Measurements from ENCODE around the gene CASP10. TPM values are rescaled to one million over a fixed set of nuclear protein-coding genes. Genes with fewer than 3 reads are reported as not detected.
A peak's percentile ranks its signal among the peaks of the same experiment; 100 is the strongest.

The CASP10 gene
- total RNA-seq, 1 donor from 2014 or later, result 36.1 TPM

DNA sequence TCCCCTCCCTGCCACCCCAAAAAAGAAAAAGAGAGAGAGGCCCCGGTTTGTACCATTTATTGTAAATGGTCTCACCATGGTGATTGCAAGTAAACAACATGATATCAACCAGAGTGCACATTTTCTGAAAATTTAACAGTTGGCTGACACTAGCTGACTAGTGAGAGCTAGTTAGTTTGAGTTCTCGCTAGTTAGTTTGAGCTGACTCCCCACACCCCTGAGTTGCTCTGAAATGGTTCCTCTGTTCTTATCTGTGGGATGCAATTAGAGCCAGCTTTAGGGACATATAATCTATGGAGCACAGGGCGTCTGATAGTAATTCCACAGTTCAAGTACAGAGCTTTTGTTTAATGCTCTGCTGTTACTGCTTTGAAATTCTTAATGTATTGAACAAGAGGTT lies 13.1 kb downstream of the CASP10 start:
- DNase-seq (ENCODE audit: low read depth in 2 of 2), result no peak

DNA sequence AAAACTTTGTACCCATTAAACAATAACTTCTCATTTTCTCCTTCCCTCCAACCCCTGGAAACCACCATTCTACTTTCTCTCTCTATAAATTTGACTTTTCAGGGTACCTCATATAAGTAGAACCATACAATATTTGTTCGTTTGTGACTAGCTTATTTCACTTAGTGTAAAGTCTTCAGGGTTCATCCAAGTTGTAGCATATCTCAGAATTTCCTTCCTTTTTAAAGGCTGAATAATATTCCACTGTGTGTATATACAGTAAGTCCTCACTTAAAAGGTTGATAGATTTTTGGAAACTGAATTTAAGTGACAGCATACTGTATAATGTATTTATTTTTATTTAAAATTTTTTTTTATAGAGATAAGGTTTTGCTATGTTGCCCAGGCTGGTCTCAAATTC lies 13.9 kb downstream of the CASP10 start:
- no peak for DNase-seq (ENCODE audit: low read depth in 2 of 2)

DNA sequence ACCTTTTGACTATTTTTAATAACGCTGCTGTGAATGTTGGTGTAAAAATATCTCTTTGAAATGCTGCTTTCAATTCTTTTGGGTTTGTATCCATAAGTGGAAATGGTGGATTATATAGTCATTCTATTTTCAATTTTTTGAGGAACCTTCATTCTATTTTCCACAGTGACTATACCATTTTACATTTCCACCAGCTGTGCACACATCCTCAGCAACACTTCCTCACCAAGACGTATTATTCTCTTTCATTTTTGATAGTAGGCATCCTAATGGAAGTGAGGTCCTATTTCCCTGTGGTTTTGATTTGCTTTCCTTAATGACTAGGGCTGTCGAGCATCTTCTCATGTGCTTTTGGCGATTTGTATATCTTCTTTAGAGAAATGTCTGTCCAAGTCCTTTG lies 14.8 kb downstream of the CASP10 start:
- DNase-seq (ENCODE audit: low read depth in 2 of 2), result no peak

DNA sequence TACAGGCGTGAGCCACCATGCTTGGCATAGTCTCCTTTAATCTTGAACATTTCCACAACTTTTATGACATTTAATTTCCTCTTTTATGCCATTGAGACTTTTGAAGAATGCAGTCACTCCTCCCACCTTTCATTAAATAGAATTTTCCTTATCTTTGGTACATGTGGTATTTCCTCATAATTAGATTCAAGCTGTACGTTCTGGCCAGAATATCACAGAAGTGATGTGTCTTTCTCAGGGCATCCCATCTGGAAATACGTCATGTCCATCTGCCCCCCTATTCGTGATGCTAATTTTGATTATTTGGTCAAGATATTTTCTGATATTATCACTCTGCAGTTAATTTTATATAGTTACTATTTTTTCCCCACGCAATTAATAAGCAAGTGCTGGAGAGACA lies 16.9 kb downstream of the CASP10 start:
- no peak for DNase-seq (ENCODE audit: low read depth in 2 of 2)

GRCh38 chr2:201200345-201200744 lies 17.4 kb downstream of the CASP10 start:
- no peak for DNase-seq (ENCODE audit: low read depth in 2 of 2)

DNA sequence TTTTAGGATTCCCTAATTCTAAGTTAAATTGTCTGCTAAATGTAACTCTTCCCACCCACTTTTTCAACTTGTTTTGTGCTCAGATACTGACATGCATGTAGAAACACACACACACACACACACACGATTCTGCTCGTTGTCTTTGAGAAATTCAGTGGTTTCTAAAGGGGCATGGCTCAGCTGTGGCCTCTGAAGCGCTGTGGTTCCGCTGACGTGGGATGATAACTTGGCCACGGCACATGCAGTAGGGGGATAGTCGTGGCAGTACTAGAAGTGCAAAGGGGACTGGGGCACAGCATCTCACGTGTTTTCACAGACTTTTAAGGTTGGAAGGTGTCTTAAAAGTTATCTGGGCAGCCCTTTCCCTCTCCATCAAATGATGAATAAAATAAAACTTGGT lies 18.4 kb downstream of the CASP10 start:
- DNase-seq (ENCODE audit: low read depth in 2 of 2), result no peak

DNA sequence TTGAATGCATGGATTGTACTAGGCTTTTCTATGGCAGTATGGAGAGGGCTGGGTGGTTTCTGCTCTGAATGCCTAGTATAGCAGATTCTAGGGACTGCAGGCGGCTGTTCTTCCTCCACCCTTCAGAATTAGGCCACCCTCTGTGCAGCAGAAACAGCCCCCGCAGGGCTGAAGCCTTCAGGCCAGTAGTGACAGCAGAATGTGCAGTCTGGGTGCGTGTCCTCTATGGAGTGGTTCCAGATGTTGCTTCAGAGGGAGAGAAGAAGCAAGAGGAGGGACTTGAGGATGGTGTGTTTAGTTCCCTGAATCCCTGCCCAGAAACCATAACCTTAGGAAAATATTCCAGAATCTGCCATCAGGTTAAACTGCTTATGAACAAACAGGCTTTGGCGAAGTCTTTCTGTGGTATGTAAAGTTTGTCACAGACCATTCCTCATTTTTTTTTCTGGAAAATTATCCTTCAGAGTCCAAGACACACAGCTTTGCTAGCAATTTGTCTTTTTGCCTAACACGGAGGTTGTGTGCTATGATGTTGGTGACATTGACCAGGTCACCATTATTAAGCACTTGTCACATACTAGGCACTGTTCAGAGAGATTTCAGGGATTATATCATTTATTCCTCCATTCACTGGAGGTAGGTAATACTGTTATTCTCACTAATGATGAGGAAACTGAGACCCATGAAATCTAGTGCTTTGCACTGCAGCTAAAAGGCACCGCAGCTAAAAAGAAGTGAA lies 21.1 kb downstream of the CASP10 start:
- no peak for DNase-seq (ENCODE audit: low read depth in 2 of 2)

- no peak for DNase-seq (ENCODE audit: low read depth in 2 of 2)
Measured at GRCh38 chr2:201204655-201205514, 21.9 kb downstream of the CASP10 start.

GRCh38 chr2:201205515-201205849 lies 22.5 kb downstream of the CASP10 start:
- no peak for DNase-seq (ENCODE audit: low read depth in 2 of 2)

DNA sequence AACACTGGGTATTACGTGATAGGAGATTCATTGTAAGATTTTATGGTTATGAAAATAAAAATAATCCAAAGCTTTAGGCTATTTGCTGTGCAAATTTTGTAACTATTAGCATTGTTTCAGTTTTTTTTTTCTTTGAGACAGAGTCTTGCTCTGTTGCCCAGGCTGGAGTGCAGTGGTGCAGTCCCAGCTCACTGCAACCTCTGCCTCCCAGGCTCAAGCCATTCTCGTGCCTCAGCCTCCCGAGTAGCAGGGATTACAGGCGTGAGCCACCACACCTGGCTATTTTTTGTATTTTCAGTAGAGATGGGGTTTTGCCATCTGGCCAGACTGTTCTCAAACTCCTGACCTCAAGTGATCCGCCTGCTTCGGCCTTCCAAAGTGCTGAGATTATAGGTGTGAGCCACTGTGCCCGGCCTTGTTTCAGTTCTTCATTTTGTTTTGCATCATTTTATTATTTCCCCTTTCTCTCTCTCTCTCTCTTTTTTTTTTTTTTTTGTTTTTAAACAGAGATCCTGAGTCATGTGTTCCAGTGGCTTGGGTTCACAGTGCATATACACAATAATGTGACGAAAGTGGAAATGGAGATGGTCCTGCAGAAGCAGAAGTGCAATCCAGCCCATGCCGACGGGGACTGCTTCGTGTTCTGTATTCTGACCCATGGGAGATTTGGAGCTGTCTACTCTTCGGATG lies 25.8 kb downstream of the CASP10 start:
- DNase-seq (ENCODE audit: low read depth in 2 of 2), result no peak

- DNase-seq (ENCODE audit: low read depth in 2 of 2), result no peak
Measured at GRCh38 chr2:201215963-201216362, 33.0 kb downstream of the CASP10 start.

DNA sequence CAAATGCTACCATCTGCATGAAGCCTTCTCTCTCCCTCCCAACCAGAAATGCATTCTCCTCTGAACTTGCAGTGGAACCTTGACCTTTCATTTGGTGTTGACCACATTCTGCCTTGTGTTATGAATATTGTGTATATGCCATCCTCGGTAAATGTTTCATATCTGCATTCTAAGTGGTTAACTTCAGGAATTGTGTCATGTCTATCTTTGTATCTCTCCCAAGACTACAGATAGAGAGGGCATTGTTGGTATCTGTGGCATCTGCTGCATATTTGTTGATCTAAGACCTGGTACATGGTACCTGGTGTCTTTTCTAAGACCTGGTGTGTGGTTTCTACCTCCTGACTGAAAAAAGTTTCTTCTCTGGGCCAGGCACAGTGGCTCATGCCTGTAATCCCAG lies 34.0 kb downstream of the CASP10 start:
- no peak for DNase-seq (ENCODE audit: low read depth in 2 of 2)

- peak; percentile 29 to 64 for DNase-seq (ENCODE audit: low read depth in 2 of 2)
Measured at GRCh38 chr2:201218780-201219179, 35.8 kb downstream of the CASP10 start.

DNA sequence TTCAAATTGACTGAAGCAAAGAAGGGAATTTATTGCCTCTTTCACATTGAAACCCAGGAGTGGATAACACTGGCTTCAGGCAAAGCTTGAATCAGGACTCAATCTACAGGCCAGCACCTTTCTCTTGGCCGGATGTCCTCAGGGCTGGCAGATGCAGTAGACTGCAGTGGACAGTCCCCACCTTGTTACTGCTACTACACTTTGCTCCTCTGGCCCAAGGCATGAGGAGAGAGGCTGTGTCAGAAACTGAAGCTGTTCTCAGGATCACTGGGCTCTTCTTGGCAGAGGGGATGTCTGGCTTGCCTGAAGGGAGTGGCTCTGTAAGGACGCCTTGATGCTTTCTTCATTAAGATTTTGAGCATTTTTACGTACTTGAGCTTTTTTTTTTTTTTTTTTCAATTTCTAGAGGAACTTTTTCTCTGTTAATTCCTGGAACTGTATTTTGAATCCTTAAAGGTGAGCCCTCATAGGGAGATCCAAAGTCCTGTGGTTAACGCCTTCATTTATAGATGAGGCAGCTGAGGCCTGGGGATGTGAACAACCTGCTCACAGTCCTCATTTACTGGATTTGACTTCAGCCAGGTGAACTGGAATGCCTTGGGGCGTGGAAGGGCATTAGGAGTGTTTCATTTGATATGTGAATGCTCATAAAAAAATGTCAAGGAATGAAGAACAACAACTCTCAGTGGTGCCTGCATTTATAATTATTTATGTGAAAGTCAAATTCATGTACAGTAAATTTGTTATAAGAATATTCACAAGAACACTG lies 36.6 kb downstream of the CASP10 start:
- DNase-seq (ENCODE audit: low read depth in 2 of 2), result no peak

DNA sequence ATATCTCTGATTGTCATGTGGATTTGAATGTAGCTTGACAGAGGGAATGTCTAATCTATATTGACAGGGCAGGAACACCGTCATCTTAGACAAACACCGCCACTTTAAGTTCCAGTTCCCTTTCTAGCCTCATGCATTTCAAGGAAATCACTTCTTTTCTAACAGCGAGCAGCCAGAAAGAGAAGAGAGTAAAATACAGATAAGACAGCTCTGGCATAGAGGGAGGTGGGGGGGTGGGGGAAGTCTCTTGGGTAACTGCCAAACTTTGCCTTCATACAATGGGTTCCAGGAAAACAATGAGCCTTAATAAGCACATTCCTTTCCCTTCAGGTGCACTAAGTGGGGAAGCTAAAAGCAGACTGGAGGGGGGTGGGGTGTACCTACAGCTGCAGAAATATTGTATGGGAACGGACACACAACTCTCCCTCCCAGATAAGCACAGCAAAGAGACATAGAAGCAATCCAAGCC lies 37.2 kb downstream of the CASP10 start:
- peak; percentile 75 to 83 for DNase-seq (ENCODE audit: low read depth in 2 of 2)

GRCh38 chr2:201223089-201224073 lies 40.4 kb downstream of the CASP10 start:
- no peak for DNase-seq (ENCODE audit: low read depth in 2 of 2)

GRCh38 chr2:201228271-201228911 lies 45.5 kb downstream of the CASP10 start:
- peak in 1 of 2 donors; percentile 56 for DNase-seq (ENCODE audit: low read depth in 2 of 2)

- DNase-seq (ENCODE audit: low read depth in 2 of 2), result peak in 1 of 2 donors; percentile 16
Measured at GRCh38 chr2:201228912-201229290, 46.0 kb downstream of the CASP10 start.

GRCh38 chr2:201231781-201232466 lies 49.0 kb downstream of the CASP10 start:
- peak; percentile 95 to 96 for DNase-seq (ENCODE audit: low read depth in 2 of 2)
